ENCODE results near the gene PEAR1.
A peak's percentile ranks its signal among the peaks of the same experiment; 100 is the strongest.

PEAR1 gene

GRCh38 chr1:156899956-156900718 lies 6.6 kb downstream of the PEAR1 start:
- DNase-seq (ENCODE audit: extremely low read depth in 1 of 2, low read depth in 1 of 2) = no peak

DNA sequence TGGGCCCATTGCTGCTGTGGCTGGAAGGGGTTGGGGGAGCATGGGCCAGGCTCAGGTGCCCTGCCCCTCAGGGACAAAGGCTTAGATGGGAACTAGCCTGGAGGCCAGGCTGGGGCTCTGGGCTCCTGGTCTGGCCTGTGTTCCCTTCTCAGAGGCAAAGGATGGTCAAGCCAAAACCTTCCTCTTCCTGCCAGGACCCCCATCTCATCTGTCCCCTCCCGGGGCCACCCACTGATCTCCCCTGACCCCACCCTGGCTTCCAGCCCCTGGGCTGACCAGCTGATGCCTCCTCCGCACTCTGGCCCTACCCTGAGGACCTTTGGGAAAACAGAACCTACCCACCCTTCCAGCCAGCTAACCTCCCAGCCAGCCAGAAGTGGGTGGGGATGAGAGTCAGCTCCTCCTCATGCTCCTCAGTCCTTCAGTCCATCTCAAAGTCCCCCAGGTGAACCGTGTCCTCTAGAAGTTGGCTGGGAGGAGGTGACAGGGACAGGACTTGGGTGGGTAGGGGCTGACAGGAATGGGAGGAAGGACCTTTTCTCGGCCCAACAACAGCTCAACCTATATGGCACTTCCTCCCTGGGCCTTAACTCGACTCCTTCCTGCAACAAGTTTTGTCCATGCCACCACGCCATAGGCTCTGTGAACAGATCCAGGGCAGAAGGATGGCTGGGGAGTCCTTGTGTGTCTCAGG lies 7.5 kb downstream of the PEAR1 start:
- DNase-seq (ENCODE audit: extremely low read depth in 1 of 2, low read depth in 1 of 2) = no peak

DNA sequence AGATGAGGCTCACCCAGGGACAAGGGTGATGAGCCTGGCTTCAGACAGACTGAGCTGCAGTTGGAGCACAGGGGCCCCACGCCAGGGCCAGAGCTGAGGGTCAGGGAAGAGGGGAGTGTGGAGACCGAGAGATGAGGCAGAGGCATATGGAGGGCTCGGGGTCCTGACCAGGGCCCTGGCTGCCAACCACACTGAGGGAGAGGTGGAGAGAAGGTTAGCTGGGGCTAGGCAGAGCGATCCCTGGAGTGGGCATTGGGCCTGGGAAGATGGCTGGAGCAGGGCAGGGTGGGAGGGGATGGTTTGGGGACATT lies 8.0 kb downstream of the PEAR1 start:
- no peak for DNase-seq (ENCODE audit: extremely low read depth in 1 of 2, low read depth in 1 of 2)

GRCh38 chr1:156901966-156902915 lies 8.7 kb downstream of the PEAR1 start:
- DNase-seq (ENCODE audit: extremely low read depth in 1 of 2, low read depth in 1 of 2) = no peak

DNA sequence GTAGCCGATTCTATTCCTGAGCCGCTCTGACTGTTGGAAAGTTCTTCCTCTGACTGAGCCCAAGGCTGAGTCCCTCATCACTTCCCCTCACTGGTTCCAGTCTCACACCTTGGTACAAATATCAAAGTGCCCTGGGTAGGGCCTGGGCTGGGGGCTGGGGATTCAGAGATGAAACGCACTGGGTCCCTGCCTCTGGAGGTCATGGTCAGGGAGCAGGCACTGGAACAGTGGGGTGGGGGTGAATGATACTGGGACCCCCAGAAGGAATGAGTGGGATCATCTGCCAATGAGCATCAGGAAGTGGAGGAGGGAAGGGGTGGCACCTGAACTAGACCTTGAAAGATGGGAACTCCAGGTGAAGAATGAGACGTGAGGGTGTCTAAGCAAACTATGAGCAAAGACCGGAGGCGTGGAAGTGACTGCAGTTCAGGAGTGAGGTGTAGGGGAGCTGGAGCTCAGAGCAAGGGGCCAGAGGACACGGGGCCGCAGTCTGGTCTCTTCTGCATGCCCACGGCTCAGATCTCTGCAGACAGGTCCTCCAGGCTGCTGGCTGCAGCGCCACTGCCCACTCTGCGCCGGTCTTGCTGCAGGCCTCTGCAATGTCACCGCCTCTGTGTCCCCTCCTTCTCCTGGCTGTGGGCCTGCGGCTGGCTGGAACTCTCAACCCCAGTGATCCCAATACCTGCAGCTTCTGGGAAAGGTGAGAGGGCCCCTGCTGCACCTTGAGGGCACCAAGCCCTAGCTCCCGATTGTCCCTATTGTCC lies 10.0 kb downstream of the PEAR1 start:
- DNase-seq (ENCODE audit: extremely low read depth in 1 of 2, low read depth in 1 of 2) = no peak

DNA sequence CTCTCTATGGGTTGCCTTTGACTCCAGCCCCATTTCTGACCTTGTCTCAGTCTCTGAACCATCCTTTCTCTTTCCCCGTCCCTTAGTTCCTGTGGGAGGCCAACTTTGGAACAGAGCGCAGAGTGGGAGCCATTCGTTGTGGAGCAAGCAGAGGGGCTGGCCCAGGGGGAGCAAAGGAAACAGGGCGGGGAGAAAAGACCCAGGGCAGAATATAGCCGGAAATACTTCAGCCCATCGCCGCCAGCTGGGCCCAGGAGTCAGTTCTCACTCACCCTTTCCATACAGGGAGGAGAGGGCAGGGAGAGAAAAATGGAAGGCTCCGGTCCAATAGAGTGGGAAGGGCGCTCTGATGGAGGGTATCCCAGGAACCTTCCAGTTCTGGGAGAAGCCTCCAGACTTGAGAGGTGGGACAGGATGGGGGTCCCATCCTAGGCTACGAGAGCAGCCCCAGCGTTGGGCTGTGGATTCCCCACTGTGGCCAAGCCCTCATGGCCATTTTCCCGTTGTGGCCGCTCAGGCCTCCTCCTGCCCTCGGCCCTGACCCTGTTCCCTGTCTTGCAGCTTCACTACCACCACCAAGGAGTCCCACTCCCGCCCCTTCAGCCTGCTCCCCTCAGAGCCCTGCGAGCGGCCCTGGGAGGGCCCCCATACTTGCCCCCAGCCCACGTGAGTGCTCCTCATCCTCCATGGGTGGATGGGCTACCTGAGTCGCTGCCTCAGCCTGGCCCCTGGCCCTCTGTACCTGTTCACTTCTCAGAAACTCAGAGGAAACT lies 10.9 kb downstream of the PEAR1 start:
- no peak for DNase-seq (ENCODE audit: extremely low read depth in 1 of 2, low read depth in 1 of 2)

- no peak for DNase-seq (ENCODE audit: extremely low read depth in 1 of 2, low read depth in 1 of 2)
Measured at GRCh38 chr1:156905176-156905575, 11.7 kb downstream of the PEAR1 start.

DNA sequence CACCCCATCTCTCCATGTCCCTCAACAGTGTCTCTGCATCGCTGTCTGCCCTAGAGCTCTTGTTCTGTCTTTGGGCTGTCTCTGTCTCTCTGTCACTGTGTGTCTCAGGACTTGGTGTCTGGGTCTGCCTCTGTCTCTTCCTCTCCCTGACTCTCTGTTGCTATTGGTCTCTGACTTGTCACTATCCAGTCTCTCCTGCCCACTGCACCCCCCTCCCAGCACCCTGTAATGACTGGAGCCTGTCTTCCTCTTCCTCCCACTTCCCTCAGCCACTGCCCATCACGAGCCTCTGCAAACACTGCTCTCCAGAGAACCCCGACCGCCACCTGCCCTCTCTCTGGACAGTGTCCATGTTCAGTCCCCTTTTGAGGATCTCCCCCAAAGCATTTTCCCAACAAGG lies 12.1 kb downstream of the PEAR1 start:
- DNase-seq (ENCODE audit: extremely low read depth in 1 of 2, low read depth in 1 of 2) = no peak

DNA sequence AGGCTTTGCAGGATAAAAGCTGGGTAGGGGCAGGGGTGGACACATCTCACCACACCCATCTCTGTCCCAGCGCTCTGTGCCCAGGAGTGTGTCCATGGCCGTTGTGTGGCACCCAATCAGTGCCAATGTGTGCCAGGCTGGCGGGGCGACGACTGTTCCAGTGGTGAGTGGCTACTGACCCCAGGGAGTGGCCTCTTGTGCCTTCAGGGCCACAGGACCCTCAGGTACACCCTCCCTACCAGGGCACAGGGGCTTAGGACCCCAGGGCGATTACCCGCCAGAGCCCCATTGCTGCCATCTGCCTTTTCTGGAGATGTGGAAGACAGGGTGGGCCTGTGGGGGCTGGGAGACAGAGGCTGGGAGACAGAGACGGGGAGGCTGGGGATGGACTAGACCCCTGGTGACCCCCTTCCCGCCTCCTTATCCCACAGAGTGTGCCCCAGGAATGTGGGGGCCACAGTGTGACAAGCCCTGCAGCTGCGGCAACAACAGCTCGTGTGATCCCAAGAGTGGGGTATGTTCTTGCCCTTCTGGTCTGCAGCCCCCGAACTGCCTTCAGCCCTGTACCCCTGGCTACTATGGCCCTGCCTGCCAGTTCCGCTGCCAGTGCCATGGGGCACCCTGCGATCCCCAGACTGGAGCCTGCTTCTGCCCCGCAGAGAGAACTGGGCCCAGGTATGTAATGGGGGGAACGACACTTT lies 12.8 kb downstream of the PEAR1 start:
- no peak for DNase-seq (ENCODE audit: extremely low read depth in 1 of 2, low read depth in 1 of 2)

- no peak for DNase-seq (ENCODE audit: extremely low read depth in 1 of 2, low read depth in 1 of 2)
Measured at GRCh38 chr1:156908541-156908940, 15.0 kb downstream of the PEAR1 start.

- DNase-seq (ENCODE audit: extremely low read depth in 1 of 2, low read depth in 1 of 2) = no peak
Measured at GRCh38 chr1:156908955-156909354, 15.4 kb downstream of the PEAR1 start.

DNA sequence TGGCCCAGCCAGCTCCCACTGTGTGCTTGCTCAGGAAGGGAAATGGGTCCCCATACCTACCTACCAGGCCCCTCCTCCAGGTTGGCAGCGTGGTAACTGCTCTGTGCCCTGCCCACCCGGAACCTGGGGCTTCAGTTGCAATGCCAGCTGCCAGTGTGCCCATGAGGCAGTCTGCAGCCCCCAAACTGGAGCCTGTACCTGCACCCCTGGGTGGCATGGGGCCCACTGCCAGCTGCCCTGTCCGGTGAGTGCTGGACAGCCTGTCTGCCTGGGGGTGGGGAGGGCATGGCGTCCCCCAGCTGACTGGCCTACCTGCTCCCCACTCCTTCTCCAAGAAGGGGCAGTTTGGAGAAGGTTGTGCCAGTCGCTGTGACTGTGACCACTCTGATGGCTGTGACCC lies 16.2 kb downstream of the PEAR1 start:
- no peak for DNase-seq (ENCODE audit: extremely low read depth in 1 of 2, low read depth in 1 of 2)

GRCh38 chr1:156910309-156910782 lies 16.8 kb downstream of the PEAR1 start:
- peak in 1 of 2 donors; percentile 44 for DNase-seq (ENCODE audit: extremely low read depth in 1 of 2, low read depth in 1 of 2)

DNA sequence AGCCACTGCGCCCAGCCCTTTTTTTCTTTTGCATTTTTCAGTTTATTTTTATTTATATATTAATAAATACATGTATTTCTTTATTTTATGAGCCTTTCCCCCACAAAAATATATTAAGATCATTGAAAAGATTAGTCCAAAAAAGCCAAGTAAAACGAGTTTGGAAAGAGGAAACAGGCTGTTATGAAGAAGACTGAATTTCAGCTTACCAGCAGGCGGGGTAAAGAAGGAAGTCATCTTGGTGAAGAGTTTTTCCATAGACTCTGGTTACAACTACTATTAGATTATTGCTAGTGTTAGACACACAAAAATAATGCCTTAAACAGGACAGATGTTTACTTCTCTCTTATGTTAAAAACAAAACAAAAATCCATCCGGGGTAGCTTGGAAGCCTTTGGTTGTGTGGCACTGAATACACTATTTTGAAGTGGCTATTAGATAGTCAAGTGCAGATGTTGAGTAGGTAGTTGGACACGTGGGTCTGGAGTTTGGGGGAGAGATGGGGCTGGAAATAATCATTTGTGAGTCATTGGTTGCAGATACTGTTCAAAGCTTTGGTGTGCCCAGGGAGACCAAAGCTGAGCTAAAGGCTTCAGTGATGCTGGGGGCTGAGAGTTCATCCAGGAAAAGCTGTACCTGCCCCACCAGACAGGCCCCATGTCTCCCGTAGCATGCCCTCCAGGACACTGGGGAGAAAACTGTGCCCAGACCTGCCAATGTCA lies 18.2 kb downstream of the PEAR1 start:
- no peak for DNase-seq (ENCODE audit: extremely low read depth in 1 of 2, low read depth in 1 of 2)

- no peak for DNase-seq (ENCODE audit: extremely low read depth in 1 of 2, low read depth in 1 of 2)
Measured at GRCh38 chr1:156912310-156912709, 18.8 kb downstream of the PEAR1 start.

DNA sequence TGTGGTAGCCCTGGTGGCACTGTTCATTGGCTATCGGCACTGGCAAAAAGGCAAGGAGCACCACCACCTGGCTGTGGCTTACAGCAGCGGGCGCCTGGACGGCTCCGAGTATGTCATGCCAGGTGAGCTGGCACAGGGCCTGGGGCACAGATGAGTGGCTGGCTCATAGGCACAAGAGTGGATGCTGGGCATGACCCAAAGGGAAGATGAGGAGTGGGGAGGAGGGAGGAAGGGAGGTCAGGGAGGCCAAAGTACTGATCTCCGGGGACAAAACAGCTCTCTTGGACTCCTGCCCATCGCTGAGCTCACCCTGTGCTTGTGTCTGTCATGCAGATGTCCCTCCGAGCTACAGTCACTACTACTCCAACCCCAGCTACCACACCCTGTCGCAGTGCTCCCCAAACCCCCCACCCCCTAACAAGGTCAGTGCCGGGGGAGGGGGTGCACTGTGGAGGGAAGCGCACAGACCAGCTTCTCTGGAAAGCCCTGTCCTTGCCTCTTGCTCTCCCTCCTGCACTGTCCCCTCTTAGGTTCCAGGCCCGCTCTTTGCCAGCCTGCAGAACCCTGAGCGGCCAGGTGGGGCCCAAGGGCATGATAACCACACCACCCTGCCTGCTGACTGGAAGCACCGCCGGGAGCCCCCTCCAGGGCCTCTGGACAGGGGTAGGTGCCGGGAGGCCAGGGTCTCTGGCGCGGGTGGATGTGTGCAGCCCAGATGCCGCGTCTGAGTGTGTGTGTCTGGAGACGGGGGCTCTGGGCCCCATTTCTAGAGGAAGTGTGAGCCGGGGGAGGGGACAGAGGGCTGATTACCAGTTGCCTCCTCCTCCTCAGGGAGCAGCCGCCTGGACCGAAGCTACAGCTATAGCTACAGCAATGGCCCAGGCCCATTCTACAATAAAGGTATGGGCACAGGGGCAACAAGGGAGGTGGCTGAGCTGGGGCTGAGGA lies 19.6 kb downstream of the PEAR1 start:
- no peak for DNase-seq (ENCODE audit: extremely low read depth in 1 of 2, low read depth in 1 of 2)

- DNase-seq (ENCODE audit: extremely low read depth in 1 of 2, low read depth in 1 of 2) = no peak
Measured at GRCh38 chr1:156913809-156914387, 20.4 kb downstream of the PEAR1 start.
